CD14-positive monocyte (primary cell): ENCODE results near the gene TENT4B. TPM values are rescaled to one million over a fixed set of nuclear protein-coding genes. Genes with fewer than 3 reads are reported as not detected.

ENCODE experiments used
- DNase-seq, 3 donors: peaks; one replicate each; pipeline ENCODE4 v3.0.0-alpha.2; 2011 to 2022
- H2AFZ ChIP-seq: 2 replicates; pipeline ENCODE4 v1.6.0; 2012; ENCODE audit warnings: mild to moderate bottlenecking, low read depth, low read length, inconsistent platforms; ENCODE audit not compliant: insufficient read depth, poor library complexity, severe bottlenecking
- H3K27ac ChIP-seq, 2 donors: 1 replicate in 1 of 2; 2 replicates in 1 of 2; pipeline ENCODE4 v1.5.1; 2012 to 2013; ENCODE audit warnings: low read length in 2 of 2, control low read depth in 1 of 2, inconsistent platforms in 1 of 2, low read depth in 1 of 2, mild to moderate bottlenecking in 1 of 2
- H3K27me3 ChIP-seq, 2 donors: one replicate each; pipeline versions ENCODE4 v1.6.0 to v1.6.1; 2011 to 2013; ENCODE audit warnings: low read length in 2 of 2; ENCODE audit not compliant: control insufficient read depth in 2 of 2, insufficient read depth in 2 of 2
- H3K36me3 ChIP-seq, 2 donors: replicated peaks in 1 of 2; 1 replicate in 1 of 2; 2 replicates in 1 of 2; pipeline versions ENCODE4 v1.5.1 to v1.6.1; 2012 to 2013; ENCODE audit warnings: low read length in 2 of 2, control low read depth in 1 of 2, inconsistent platforms in 1 of 2, mild to moderate bottlenecking in 1 of 2; ENCODE audit not compliant: insufficient read depth in 2 of 2, control insufficient read depth in 1 of 2
- H3K4me1 ChIP-seq, 2 donors: 1 replicate in 1 of 2; 2 replicates in 1 of 2; pipeline versions ENCODE4 v1.5.1 to v1.6.1; 2012 to 2013; ENCODE audit warnings: low read length in 2 of 2, control low read depth in 1 of 2, inconsistent platforms in 1 of 2, mild to moderate bottlenecking in 1 of 2, moderate library complexity in 1 of 2; ENCODE audit not compliant: insufficient read depth in 2 of 2, control insufficient read depth in 1 of 2
- H3K4me2 ChIP-seq: replicated peaks from 2 replicates; pipeline ENCODE3; 2012; ENCODE audit warnings: low read length, moderate library complexity, mild to moderate bottlenecking; ENCODE audit not compliant: poor library complexity, severe bottlenecking; ENCODE audit errors: extremely low read depth
- H3K4me3 ChIP-seq, 3 experiments: fragments of 200-600 bp in 1 of 3; sonication (generic) in 1 of 3; replicated peaks in 1 of 3; 1 replicate in 2 of 3; 2 replicates in 1 of 3; pipeline ENCODE4 v1.5.1; 2011 to 2013; ENCODE audit warnings: low read length in 3 of 3, mild to moderate bottlenecking in 3 of 3, control low read depth in 2 of 3, low read depth in 2 of 3, inconsistent platforms in 1 of 3, moderate library complexity in 1 of 3
- H3K79me2 ChIP-seq: 2 replicates; pipeline ENCODE4 v1.6.0; 2012; ENCODE audit warnings: mild to moderate bottlenecking, control low read depth, inconsistent platforms, low read length, moderate library complexity; ENCODE audit not compliant: insufficient read depth
- H3K9ac ChIP-seq: 2 replicates; pipeline ENCODE4 v1.6.0; 2017; ENCODE audit warnings: low read length, mild to moderate bottlenecking; ENCODE audit not compliant: insufficient read depth, poor library complexity, severe bottlenecking
- H3K9me3 ChIP-seq, 2 donors: replicated peaks in 1 of 2; 1 replicate in 1 of 2; 2 replicates in 1 of 2; pipeline versions ENCODE4 v1.5.1 to v1.6.1; 2012 to 2013; ENCODE audit warnings: low read length in 2 of 2, control low read depth in 1 of 2; ENCODE audit not compliant: control insufficient read depth in 1 of 2, insufficient read depth in 1 of 2
- H4K20me1 ChIP-seq: 2 replicates; pipeline ENCODE4 v1.6.0; 2012; ENCODE audit warnings: mild to moderate bottlenecking, low read length, control low read depth, moderate library complexity; ENCODE audit not compliant: insufficient read depth
- H3K27ac Mint-ChIP-seq, 7 donors: one replicate each; pipeline ENCODE4 v1.8.0; 2020; ENCODE audit warnings: mild to moderate bottlenecking in 7 of 7, mixed read lengths in 7 of 7, moderate library complexity in 6 of 7, inconsistent platforms in 2 of 7
- H3K27me3 Mint-ChIP-seq, 3 donors: one replicate each; pipeline ENCODE4 v1.8.0; 2021 to 2022; ENCODE audit warnings: low read depth in 3 of 3, mild to moderate bottlenecking in 3 of 3, mixed read lengths in 3 of 3, moderate library complexity in 3 of 3, inconsistent platforms in 1 of 3
- H3K36me3 Mint-ChIP-seq, 2 donors: one replicate each; pipeline ENCODE4 v1.8.0; 2020; ENCODE audit warnings: mixed read lengths in 2 of 2, inconsistent platforms in 1 of 2, mild to moderate bottlenecking in 1 of 2
- H3K4me1 Mint-ChIP-seq: one replicate; pipeline ENCODE4 v1.8.0; 2020; ENCODE audit warnings: mild to moderate bottlenecking, mixed read lengths
- H3K4me3 Mint-ChIP-seq, 2 donors: one replicate each; pipeline ENCODE4 v1.8.0; 2020; ENCODE audit warnings: mild to moderate bottlenecking in 2 of 2, mixed read lengths in 2 of 2, moderate library complexity in 1 of 2
- H3K9me3 Mint-ChIP-seq, 7 donors: one replicate each; pipeline ENCODE4 v1.8.0; 2020 to 2022; ENCODE audit warnings: mixed read lengths in 7 of 7, mild to moderate bottlenecking in 6 of 7, moderate library complexity in 6 of 7, inconsistent platforms in 2 of 7
- WGBS: methylation state at CpG from one replicate; pipeline ENCODE4 v1.1.5; 2013; ENCODE audit warnings: missing lambda C conversion rate; ENCODE audit not compliant: insufficient coverage; 5-methylcytosine and 5-hydroxymethylcytosine counted together
- intact Hi-C, 2 donors: fragments of 100-400 bp; cut with micrococcal nuclease; formaldehyde crosslinking; loops; one replicate each; pipeline versions ENCODE4 v1.15.0 to v1.15.1; 2023
- polyA plus RNA-seq, 3 donors: library from polyadenylated mRNA; depleted of rRNA in 1 of 3; unstranded in 2 of 3; stranded (reverse) in 1 of 3; fragments of 300-500 nt in 2 of 3; fragments of >200 nt in 1 of 3; fragmentation: Illumina TruSeq in 2 of 3; gene quantifications; 1 replicate in 2 of 3; 2 replicates in 1 of 3; pipeline ENCODE4 v1.2.3, GENCODE V29; 2012 to 2021
- TF ChIP-seq, protein P1 (sequence below): fragments of 200-600 bp; IDR thresholded peaks from one replicate; pipeline ENCODE4 v1.8.0; 2022; ENCODE audit warnings: antibody characterized with exemption, mild to moderate bottlenecking

TENT4B gene
- polyA plus RNA-seq, 3 donors = 1.4 to 9.0 (median 1.7) TPM

DNA sequence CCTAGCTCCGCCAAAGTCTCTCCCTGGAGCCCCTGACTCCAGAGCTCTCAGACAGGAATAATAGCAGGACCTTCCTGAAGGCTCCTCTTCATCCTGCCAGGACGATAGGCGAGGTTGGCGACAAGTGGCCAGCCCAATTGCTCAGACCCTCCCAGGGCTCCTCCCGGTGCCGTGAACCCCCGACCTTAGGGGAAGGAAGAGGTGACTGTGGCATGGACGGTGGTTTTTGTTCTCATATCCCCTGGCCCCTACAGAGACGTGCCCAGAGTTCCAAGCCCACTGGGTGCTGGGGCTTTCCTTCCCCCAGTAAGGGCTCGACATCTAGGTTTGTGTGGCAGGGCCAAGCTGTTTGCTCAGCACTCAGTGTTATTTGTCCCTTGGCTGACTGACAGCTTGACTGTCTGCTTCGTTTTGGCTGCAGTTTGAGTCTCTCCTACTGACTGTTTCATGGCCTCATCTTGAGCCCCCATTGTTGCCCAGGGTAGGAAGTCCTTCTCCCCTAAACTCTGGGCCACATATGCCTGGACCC is 108.7 kb downstream of the TENT4B start:
- H3K4me2 ChIP-seq = no peak overlapping the region
- H2AFZ ChIP-seq = no peak overlapping the region
- peaks cover 6% of the 10 kb centered on the region for H4K20me1 ChIP-seq
- Mint-ChIP-seq H3K27me3 (peaks cover 0 to 12% (median 5%) of the 10 kb centered on the region in 3 donors), H3K4me1 (peaks cover 72% of the 10 kb centered on the region), H3K36me3 (peaks cover 7 to 15% of the 10 kb centered on the region in 2 donors), H3K27ac (peak overlapping the region in 1 of 7 donors; percentile 57), H3K4me3 (no peak overlapping the region), H3K9me3 (peaks cover 3 to 8% (median 6%) of the 10 kb centered on the region in 7 donors)
- no peak overlapping the region for H3K9ac ChIP-seq
- DNase-seq = no peak
- H3K9me3 ChIP-seq = no peaks in the 10 kb centered on the region
- 21% methylated on average over 10 of the region's 11 CpGs for WGBS
- intact Hi-C loops = loop anchor here in 1 of 2 donors (10.0 kb wide), 1 partner anchor 227 kb away; no protein-coding TSS in a partner anchor
- peaks cover 49% of the 10 kb centered on the region for H3K79me2 ChIP-seq
- TF ChIP-seq, protein P1, sequence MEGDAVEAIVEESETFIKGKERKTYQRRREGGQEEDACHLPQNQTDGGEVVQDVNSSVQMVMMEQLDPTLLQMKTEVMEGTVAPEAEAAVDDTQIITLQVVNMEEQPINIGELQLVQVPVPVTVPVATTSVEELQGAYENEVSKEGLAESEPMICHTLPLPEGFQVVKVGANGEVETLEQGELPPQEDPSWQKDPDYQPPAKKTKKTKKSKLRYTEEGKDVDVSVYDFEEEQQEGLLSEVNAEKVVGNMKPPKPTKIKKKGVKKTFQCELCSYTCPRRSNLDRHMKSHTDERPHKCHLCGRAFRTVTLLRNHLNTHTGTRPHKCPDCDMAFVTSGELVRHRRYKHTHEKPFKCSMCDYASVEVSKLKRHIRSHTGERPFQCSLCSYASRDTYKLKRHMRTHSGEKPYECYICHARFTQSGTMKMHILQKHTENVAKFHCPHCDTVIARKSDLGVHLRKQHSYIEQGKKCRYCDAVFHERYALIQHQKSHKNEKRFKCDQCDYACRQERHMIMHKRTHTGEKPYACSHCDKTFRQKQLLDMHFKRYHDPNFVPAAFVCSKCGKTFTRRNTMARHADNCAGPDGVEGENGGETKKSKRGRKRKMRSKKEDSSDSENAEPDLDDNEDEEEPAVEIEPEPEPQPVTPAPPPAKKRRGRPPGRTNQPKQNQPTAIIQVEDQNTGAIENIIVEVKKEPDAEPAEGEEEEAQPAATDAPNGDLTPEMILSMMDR = no peak
- no peaks in the 10 kb centered on the region for H3K27me3 ChIP-seq
- H3K36me3 ChIP-seq = no peaks in the 10 kb centered on the region
- peaks cover 48 to 57% of the 10 kb centered on the region in 2 donors for H3K4me1 ChIP-seq
- H3K4me3 ChIP-seq = no peak overlapping the region
- H3K27ac ChIP-seq = no peak overlapping the region

DNA sequence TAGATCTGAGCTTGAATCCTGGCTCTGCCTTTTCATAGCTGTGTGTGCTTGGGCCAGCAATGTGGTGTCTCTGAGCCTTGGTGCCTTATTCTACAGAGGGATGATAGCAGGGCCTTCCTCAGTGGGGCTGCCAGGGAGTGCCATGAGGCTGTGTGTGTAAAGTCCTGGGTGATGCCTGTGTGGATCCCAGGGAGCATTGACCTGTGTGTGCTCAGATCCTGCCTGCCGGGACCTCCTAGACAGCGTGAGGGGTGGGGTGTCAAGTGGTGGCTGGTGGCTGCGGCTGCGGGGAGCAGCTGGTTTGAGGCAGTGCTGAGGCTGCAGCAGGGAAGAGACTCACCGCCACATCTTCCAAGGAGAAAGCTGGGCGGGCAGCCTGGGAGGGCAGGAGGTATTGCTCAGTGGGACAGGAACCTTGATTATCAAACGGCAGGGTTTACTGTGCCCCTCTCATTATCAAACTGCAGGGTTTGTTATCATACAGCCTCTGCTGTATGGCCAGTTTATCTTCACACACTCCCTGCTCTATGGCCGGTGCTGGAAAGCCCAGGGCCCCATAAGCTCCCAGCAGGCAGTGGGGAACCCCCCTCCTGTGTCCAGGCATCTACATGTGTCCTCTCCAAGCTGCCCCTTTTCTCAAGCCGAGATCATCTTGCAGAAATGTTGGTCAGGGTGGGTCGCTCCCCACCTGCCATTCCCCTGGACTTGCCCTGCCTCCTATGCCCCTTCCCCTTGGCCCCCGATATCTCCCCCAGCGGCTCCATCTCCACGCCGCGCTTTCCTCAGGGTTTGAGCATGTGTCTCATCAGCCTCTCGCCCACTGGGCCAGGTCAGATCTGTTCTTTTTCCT is 110.2 kb downstream of the TENT4B start:
- intact Hi-C loops = loop anchor here in 1 of 2 donors (10.0 kb wide), 1 partner anchor 228 kb away; no protein-coding TSS in a partner anchor
- Histone ChIP-seq H3K4me3 (no peak overlapping the region), H3K79me2 (peaks cover 64% of the 10 kb centered on the region), H4K20me1 (peaks cover 6% of the 10 kb centered on the region), H2AFZ (no peak overlapping the region), H3K9me3 (no peaks in the 10 kb centered on the region), H3K27ac (no peak overlapping the region), H3K4me1 (peaks cover 63 to 72% of the 10 kb centered on the region in 2 donors), H3K36me3 (no peaks in the 10 kb centered on the region), H3K27me3 (no peaks in the 10 kb centered on the region), H3K4me2 (no peak overlapping the region), H3K9ac (no peak overlapping the region)
- Mint-ChIP-seq H3K4me1 (peaks cover 85% of the 10 kb centered on the region), H3K36me3 (peaks cover 7 to 15% of the 10 kb centered on the region in 2 donors), H3K9me3 (peaks cover 3 to 8% (median 6%) of the 10 kb centered on the region in 7 donors), H3K27ac (peak overlapping the region in 1 of 7 donors; percentile 18), H3K4me3 (no peak overlapping the region), H3K27me3 (peaks cover 0 to 12% (median 5%) of the 10 kb centered on the region in 3 donors)
- 94% methylated on average over 14 of the region's 16 CpGs for WGBS
- TF ChIP-seq, protein P1 = no peak
- no peak for DNase-seq
